SU-DHL-6 (cell line): ENCODE results near the gene REPS2.

Source experiments
- EZH2phosphoT487 ChIP-seq: fragments of 200-600 bp; sonication (generic), shearing (Covaris generic); conservative IDR thresholded peaks from 2 replicates; pipeline ENCODE4 v1.6.1; 2018; ENCODE audit warnings: mild to moderate bottlenecking, antibody characterized with exemption, low read length, moderate library complexity, mixed read lengths
- TF ChIP-seq, protein P1 (sequence below): fragments of 200-600 bp; sonication (generic); IDR thresholded peaks from one replicate; pipeline ENCODE4 v1.5.1; 2017; ENCODE audit warnings: antibody characterized with exemption, mild to moderate bottlenecking, low read length, moderate library complexity; ENCODE audit not compliant: insufficient read depth, poor library complexity, severe bottlenecking

- TF ChIP-seq, protein P1, sequence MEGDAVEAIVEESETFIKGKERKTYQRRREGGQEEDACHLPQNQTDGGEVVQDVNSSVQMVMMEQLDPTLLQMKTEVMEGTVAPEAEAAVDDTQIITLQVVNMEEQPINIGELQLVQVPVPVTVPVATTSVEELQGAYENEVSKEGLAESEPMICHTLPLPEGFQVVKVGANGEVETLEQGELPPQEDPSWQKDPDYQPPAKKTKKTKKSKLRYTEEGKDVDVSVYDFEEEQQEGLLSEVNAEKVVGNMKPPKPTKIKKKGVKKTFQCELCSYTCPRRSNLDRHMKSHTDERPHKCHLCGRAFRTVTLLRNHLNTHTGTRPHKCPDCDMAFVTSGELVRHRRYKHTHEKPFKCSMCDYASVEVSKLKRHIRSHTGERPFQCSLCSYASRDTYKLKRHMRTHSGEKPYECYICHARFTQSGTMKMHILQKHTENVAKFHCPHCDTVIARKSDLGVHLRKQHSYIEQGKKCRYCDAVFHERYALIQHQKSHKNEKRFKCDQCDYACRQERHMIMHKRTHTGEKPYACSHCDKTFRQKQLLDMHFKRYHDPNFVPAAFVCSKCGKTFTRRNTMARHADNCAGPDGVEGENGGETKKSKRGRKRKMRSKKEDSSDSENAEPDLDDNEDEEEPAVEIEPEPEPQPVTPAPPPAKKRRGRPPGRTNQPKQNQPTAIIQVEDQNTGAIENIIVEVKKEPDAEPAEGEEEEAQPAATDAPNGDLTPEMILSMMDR: no peak
- TF ChIP-seq EZH2phosphoT487: no peak
Measured at GRCh38 chrX:17154001-17154400, 207.5 kb downstream of the REPS2 start.
